Measurements from ENCODE around the gene C1orf21.

Gene C1orf21

DNA sequence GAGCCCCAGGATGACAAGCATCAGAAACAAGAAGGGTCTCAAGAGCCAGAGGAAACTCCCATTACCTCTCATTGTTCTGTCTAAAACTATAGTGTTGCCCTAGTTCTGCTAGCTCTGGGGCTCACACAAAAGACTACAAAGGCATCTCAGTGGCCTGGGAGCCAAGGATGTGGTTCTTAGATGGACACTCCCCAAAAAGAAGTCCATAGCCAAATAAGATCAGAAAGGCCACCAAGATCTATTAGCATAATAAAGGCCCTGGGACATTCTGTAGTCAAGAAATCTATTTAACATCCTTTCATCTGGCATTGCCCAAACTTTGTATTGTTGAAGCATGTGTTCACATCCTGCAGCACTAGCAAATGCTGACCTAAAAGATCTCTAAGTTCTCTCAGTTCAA lies 268.4 kb downstream of the C1orf21 start:
- no peak for TF ChIP-seq POLR2AphosphoS5 (IDR thresholded peaks at IDR 0.05; ENCODE audit: borderline replicate concordance, low read depth, low read length)
- no peak for TF ChIP-seq EZH2 (IDR thresholded peaks at IDR 0.05)
- no peak for TF ChIP-seq FOXP2 (optimal IDR thresholded peaks at IDR 0.05; ENCODE audit: control extremely low read depth, extremely low read length, insufficient read depth)
- Histone ChIP-seq H3K27ac (no peak overlapping the region), H3K36me3 (ENCODE audit: insufficient read depth, low read length) (no peaks in the 10 kb centered on the region), H3K9ac (ENCODE audit: insufficient read length) (no peak overlapping the region), H3K4me3 (no peak overlapping the region), H3K9me3 (ENCODE audit: low read depth, low read length) (no peaks in the 10 kb centered on the region)
- DNase-seq (ENCODE audit: low read depth, low spot score): no peak

DNA sequence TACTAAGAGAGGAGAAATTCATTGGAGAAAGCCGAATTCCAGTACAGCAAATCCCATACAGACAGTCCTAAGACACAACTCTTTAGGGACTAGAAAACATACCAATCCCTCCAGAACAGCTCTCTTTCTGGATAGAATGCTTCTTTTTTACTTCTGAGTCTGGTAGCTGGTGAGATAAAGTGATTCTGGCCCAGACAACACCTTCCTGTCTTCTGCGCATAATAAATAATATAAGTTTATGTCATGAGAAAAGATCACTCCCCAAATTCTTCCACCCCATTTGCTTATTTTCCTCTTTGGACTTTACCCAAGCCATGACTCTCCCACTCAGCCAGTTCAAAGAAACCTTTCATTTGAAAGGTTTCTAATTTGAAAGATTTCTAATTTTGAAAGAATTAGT lies 269.4 kb downstream of the C1orf21 start:
- DNase-seq (ENCODE audit: low read depth, low spot score): no peak
- TF ChIP-seq EZH2 (IDR thresholded peaks at IDR 0.05) (no peak), POLR2AphosphoS5 (IDR thresholded peaks at IDR 0.05; ENCODE audit: borderline replicate concordance, low read depth, low read length) (no peak), FOXP2 (optimal IDR thresholded peaks at IDR 0.05; ENCODE audit: control extremely low read depth, extremely low read length, insufficient read depth) (no peak)
- no peaks in the 10 kb centered on the region for H3K9me3 ChIP-seq (ENCODE audit: low read depth, low read length)

DNA sequence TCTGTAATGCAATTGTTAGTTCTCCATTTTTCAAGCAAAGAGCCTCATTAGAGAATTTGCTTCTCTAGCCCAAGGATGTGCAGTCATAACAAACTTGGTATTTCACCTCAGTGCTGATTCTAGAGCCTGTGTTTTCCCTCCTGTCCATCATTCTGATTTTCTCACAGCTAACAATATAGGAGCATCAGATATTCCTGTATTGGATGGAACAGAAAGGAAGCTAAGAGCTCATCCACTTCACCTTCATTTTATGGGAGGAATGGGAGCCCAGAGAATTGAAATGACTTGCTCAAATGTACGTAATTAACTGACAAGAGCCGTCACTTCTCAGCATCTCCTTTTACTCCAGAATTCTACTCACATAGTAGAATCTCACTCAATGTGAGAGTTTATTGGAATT lies 271.2 kb downstream of the C1orf21 start:
- H3K9ac ChIP-seq (ENCODE audit: insufficient read length): no peak overlapping the region
- no peaks in the 10 kb centered on the region for H3K36me3 ChIP-seq (ENCODE audit: insufficient read depth, low read length)
- no peak overlapping the region for H3K4me3 ChIP-seq
- TF ChIP-seq EZH2 (IDR thresholded peaks at IDR 0.05) (no peak), POLR2AphosphoS5 (IDR thresholded peaks at IDR 0.05; ENCODE audit: borderline replicate concordance, low read depth, low read length) (no peak), FOXP2 (optimal IDR thresholded peaks at IDR 0.05; ENCODE audit: control extremely low read depth, extremely low read length, insufficient read depth) (no peak)
- no peaks in the 10 kb centered on the region for H3K9me3 ChIP-seq (ENCODE audit: low read depth, low read length)
- H3K27ac ChIP-seq: no peak overlapping the region
- DNase-seq (ENCODE audit: low read depth, low spot score): no peak

More for the DNA sequence above, 269.4 kb downstream of the C1orf21 start:
- Histone ChIP-seq H3K27ac (no peak overlapping the region), H3K4me3 (no peak overlapping the region), H3K9ac (ENCODE audit: insufficient read length) (no peak overlapping the region), H3K36me3 (ENCODE audit: insufficient read depth, low read length) (no peaks in the 10 kb centered on the region)

DNA sequence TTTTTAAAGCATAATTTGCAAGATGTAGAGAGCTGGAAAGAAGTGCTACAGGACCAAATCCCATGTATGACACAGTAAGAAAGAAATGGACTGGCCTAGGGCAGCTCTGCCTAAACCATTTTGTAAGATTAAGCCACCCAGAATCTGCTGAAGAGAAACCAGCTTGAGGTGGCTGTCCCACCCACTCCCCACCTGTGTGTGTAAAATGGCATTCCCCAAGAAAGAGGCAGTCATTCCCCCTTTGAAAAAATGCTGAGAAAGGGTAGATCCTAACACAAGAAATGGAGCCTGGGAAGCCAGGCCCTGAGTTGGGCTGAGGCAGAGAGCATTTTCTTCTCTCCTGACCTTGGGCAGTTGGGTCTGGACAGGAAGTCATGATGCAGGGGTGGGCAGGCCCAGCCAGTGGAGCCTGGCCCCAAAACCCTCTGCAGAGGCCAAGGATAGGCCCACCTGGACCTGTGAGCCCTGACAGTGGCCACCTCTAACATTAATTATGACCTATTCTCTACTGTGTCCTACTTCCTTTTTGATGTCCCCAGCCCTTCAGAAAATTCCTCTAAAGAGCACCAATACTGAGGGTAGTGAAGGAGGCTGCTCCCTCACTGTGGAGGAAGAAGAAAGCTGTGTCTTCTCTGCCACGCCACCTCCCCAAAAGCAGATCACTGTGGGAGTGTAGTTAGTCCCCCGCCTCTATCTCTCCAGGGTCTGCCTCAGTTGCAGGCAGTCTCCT lies 273.8 kb downstream of the C1orf21 start:
- Histone ChIP-seq H3K36me3 (ENCODE audit: insufficient read depth, low read length) (no peaks in the 10 kb centered on the region), H3K9me3 (ENCODE audit: low read depth, low read length) (no peaks in the 10 kb centered on the region), H3K9ac (ENCODE audit: insufficient read length) (no peak overlapping the region), H3K27ac (no peak overlapping the region), H3K4me3 (no peak overlapping the region)
- no peak for DNase-seq (ENCODE audit: low read depth, low spot score)
- TF ChIP-seq EZH2 (IDR thresholded peaks at IDR 0.05): no peak
- no peak for TF ChIP-seq POLR2AphosphoS5 (IDR thresholded peaks at IDR 0.05; ENCODE audit: borderline replicate concordance, low read depth, low read length)
- TF ChIP-seq FOXP2 (optimal IDR thresholded peaks at IDR 0.05; ENCODE audit: control extremely low read depth, extremely low read length, insufficient read depth): no peak

DNA sequence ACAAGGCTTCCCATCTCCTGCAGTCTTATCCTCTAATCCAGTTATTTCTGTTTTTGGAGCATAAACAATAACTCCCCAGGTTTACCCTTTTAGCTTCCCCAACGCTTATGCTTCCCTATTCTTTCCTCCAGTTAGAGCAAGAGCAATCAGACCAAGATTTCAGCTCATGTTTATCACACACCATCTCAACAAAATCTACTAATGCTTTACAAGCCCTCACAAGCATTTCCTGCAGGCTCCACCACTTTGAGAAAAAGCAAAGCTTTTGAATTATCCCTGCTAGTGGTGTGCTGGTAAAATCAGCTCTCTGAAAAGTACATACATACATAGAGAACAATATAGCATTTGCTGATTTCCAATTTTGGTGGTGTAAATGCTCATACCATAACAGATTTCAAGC lies 275.0 kb downstream of the C1orf21 start:
- Histone ChIP-seq H3K27ac (no peak overlapping the region), H3K36me3 (ENCODE audit: insufficient read depth, low read length) (no peaks in the 10 kb centered on the region), H3K9ac (ENCODE audit: insufficient read length) (no peak overlapping the region), H3K4me3 (no peak overlapping the region), H3K9me3 (ENCODE audit: low read depth, low read length) (no peaks in the 10 kb centered on the region)
- TF ChIP-seq FOXP2 (optimal IDR thresholded peaks at IDR 0.05; ENCODE audit: control extremely low read depth, extremely low read length, insufficient read depth) (no peak), POLR2AphosphoS5 (IDR thresholded peaks at IDR 0.05; ENCODE audit: borderline replicate concordance, low read depth, low read length) (no peak), EZH2 (IDR thresholded peaks at IDR 0.05) (no peak)
- DNase-seq (ENCODE audit: low read depth, low spot score): no peak

DNA sequence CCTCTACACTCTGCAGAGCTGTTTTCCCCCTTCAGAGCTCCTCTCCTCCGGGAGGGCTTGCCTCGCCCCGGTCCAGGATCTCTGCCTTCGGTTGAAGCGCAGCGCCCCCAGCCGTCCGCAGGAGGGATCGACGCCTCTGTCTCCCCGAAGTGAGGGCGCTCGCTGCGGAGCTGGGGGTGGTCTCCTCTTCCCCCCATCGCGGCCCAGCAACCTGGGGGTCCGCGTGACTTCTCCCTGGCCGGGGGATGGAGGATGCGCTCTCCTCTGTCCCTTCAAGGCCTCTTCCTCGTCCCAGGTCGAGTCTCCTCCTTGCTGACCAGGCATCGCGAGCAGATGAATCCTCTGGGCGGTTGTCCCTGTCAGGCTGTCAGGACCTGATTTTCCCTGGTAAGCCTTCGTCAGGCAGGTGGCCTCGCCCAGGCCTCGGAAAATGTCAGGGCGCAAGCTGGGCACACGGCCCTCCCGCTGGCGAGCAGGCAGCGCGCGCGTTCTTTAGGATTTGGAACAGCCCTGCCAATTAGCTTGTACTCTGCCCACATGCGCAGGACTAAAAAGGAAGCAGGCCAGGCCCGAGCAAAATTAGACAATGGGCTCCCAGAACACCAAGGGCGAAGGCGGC lies 277.3 kb downstream of the C1orf21 start:
- Histone ChIP-seq H3K9me3 (ENCODE audit: low read depth, low read length) (no peaks in the 10 kb centered on the region), H3K4me3 (no peak overlapping the region), H3K27ac (no peak overlapping the region), H3K9ac (ENCODE audit: insufficient read length) (no peak overlapping the region), H3K36me3 (ENCODE audit: insufficient read depth, low read length) (no peaks in the 10 kb centered on the region)
- no peak for TF ChIP-seq EZH2 (IDR thresholded peaks at IDR 0.05)
- TF ChIP-seq FOXP2 (optimal IDR thresholded peaks at IDR 0.05; ENCODE audit: control extremely low read depth, extremely low read length, insufficient read depth): no peak
- no peak for DNase-seq (ENCODE audit: low read depth, low spot score)

DNA sequence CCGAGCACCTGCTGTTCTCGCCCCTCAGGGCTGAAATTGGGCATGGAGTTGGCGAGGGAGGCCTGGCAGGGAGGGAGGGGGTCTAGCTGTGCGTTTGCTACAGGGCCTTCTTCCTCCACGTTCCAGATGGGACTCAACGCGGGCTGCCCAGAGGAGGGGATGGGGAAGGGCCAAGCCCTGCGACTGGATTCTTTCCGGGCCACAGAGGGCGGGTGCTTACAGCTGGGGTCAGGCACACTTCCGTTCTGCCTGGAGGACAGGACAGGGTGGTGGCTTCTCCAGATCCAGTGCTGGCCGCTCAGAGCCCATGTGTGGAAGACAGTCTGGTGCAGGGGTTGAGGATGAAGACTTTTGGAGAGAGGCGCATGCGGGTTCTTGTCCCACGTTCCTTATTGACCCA lies 277.8 kb downstream of the C1orf21 start:
- Histone ChIP-seq H3K27ac (no peak overlapping the region), H3K9me3 (ENCODE audit: low read depth, low read length) (no peaks in the 10 kb centered on the region), H3K9ac (ENCODE audit: insufficient read length) (no peak overlapping the region), H3K4me3 (no peak overlapping the region), H3K36me3 (ENCODE audit: insufficient read depth, low read length) (no peaks in the 10 kb centered on the region)
- TF ChIP-seq POLR2AphosphoS5 (IDR thresholded peaks at IDR 0.05; ENCODE audit: borderline replicate concordance, low read depth, low read length) (no peak), FOXP2 (optimal IDR thresholded peaks at IDR 0.05; ENCODE audit: control extremely low read depth, extremely low read length, insufficient read depth) (no peak), EZH2 (IDR thresholded peaks at IDR 0.05) (no peak)
- no peak for DNase-seq (ENCODE audit: low read depth, low spot score)

DNA sequence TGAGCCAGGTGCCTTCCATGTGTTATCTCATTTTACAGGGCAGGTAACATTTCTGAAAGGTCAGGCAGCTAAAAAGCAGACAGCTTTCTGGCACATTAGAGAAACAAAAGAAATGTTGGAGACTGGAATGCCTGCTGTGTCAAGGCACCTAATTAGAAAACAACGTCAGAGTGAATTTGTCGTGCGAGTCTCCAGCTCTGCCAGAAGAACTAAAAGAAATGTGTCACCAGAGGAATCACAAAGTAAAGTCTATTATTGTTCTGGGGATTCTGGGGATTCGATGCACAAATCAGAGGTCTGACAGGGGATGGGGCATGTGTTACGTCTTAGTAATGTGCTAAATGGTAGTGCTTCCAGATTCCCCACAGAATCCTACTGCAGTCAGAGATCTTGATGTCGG lies 278.5 kb downstream of the C1orf21 start:
- Histone ChIP-seq H3K9me3 (ENCODE audit: low read depth, low read length) (no peaks in the 10 kb centered on the region), H3K27ac (no peak overlapping the region), H3K4me3 (no peak overlapping the region), H3K9ac (ENCODE audit: insufficient read length) (no peak overlapping the region), H3K36me3 (ENCODE audit: insufficient read depth, low read length) (no peaks in the 10 kb centered on the region)
- no peak for TF ChIP-seq FOXP2 (optimal IDR thresholded peaks at IDR 0.05; ENCODE audit: control extremely low read depth, extremely low read length, insufficient read depth)
- no peak for TF ChIP-seq POLR2AphosphoS5 (IDR thresholded peaks at IDR 0.05; ENCODE audit: borderline replicate concordance, low read depth, low read length)
- no peak for TF ChIP-seq EZH2 (IDR thresholded peaks at IDR 0.05)
- no peak for DNase-seq (ENCODE audit: low read depth, low spot score)
